Adrenal gland (tissue), 5 donors: ENCODE results near the gene CATSPERB.

Experiments used
- POLR2A ChIP-seq, 2 donors: fragments of 450-650 bp; IDR thresholded peaks; one replicate each; pipeline ENCODE4 v1.6.1; 2017; ENCODE audit warnings: antibody characterized with exemption in 2 of 2, mild to moderate bottlenecking in 2 of 2, moderate library complexity in 1 of 2
- TF ChIP-seq, protein P1 (sequence below), 6 experiments: fragments of 450-650 bp in 4 of 6; fragments of 200-600 bp in 2 of 6; sonication (generic) in 1 of 6; IDR thresholded peaks; 1 replicate in 5 of 6; 2 replicates in 1 of 6; pipeline versions ENCODE4 v1.5.1 to v1.8.0; 2016 to 2021; ENCODE audit warnings: antibody characterized with exemption in 6 of 6, mild to moderate bottlenecking in 2 of 6, moderate library complexity in 1 of 6
- donor health status: DM: no; HTN: no; CAD: no.

DNA sequence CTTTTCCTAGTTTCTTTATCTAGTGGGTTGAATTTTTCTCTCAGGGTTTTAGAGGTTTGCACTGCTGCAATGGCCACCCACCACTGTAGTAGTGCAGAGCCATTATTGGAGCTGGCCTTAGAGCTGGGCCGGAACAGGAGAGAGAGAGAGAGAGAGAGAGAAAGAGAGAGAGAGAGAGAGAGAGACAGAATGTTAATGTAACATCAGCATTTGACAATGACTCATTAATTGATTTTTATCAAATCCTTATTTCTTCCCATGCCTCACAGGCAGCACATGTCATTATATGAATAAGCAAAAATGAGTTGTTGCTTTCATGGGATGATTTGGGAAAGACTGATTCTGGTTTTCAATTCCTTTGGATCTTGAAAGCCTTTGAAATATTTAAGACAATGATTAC lies 145.5 kb downstream of the CATSPERB start:
- TF ChIP-seq, protein P1, sequence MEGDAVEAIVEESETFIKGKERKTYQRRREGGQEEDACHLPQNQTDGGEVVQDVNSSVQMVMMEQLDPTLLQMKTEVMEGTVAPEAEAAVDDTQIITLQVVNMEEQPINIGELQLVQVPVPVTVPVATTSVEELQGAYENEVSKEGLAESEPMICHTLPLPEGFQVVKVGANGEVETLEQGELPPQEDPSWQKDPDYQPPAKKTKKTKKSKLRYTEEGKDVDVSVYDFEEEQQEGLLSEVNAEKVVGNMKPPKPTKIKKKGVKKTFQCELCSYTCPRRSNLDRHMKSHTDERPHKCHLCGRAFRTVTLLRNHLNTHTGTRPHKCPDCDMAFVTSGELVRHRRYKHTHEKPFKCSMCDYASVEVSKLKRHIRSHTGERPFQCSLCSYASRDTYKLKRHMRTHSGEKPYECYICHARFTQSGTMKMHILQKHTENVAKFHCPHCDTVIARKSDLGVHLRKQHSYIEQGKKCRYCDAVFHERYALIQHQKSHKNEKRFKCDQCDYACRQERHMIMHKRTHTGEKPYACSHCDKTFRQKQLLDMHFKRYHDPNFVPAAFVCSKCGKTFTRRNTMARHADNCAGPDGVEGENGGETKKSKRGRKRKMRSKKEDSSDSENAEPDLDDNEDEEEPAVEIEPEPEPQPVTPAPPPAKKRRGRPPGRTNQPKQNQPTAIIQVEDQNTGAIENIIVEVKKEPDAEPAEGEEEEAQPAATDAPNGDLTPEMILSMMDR (IDR thresholded peaks at IDR 0.05), result no peak
- TF ChIP-seq POLR2A (IDR thresholded peaks at IDR 0.05), result no peak
